BJ (cell line): ENCODE measurements around the gene FOXI1. TPM values are rescaled to one million over a fixed set of nuclear protein-coding genes. Genes with fewer than 3 reads are reported as not detected.
A peak's percentile ranks its signal among the peaks of the same experiment; 100 is the strongest.

Experiments used
- CTCF ChIA-PET: fragments of 350-600 bp; formaldehyde crosslinking; extraction: SDS; loops from one replicate; lab custom pipeline; 2021; ENCODE audit warnings: antibody characterized with exemption, inconsistent platforms; lab: Yijun Ruan, JAX
- POLR2A ChIA-PET: fragments of 300-600 bp; sonication (Branson Sonifier 250); formaldehyde crosslinking; extraction: SDS; loops from one replicate; lab custom pipeline; 2021; ENCODE audit warnings: antibody characterized with exemption; lab: Charles Lee
- DNase-seq: peaks from one replicate; pipeline ENCODE4 v3.0.0-alpha.2; 2011; ENCODE audit warnings: low read depth
- H3K27me3 ChIP-seq: 2 replicates; pipeline ENCODE4 v1.6.0; 2011; ENCODE audit warnings: low read length; ENCODE audit not compliant: control insufficient read depth, insufficient read depth
- H3K36me3 ChIP-seq: 2 replicates; pipeline ENCODE4 v1.5.1; 2011; ENCODE audit warnings: low read length; ENCODE audit not compliant: control insufficient read depth, insufficient read depth
- H3K4me3 ChIP-seq: 2 replicates; pipeline ENCODE4 v1.5.1; 2011; ENCODE audit warnings: low read depth, mild to moderate bottlenecking, control low read depth, low read length
- polyA plus RNA-seq: library from polyadenylated mRNA; depleted of rRNA; stranded (reverse); fragments of >200 nt; gene quantifications from 2 replicates; pipeline ENCODE4 v1.2.3, GENCODE V29; 2011
- TF ChIP-seq, protein P1 (sequence below): IDR thresholded peaks from 2 replicates; pipeline ENCODE4 v1.5.1; 2011; ENCODE audit warnings: low read depth, mild to moderate bottlenecking, control low read depth, inconsistent platforms, low read length, moderate library complexity; ENCODE audit not compliant: insufficient read depth

The FOXI1 gene
- polyA plus RNA-seq, 1 experiment = not detected

DNA sequence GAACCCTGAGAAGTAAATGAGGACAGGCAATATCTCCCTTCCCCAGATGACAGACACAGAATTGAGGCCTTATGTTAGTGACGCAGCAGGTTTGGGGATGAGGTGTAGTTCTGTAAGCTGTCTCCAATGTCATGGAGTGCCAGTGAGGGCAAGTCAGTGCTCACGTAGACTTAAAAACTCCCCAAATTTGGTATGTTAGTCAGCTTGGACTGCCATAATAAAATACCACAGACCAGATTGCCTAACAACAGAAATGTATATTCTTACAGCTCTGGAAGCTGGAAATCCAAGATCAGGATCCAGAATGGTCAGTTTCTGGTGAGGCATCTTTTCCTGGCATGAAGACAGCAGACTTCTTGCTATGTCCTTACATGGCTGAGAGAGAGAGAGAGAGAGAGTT lies 14.9 kb downstream of the FOXI1 start:
- Histone ChIP-seq H3K4me3 (no peak overlapping the region), H3K36me3 (no peaks in the 10 kb centered on the region), H3K27me3 (no peaks in the 10 kb centered on the region)
- CTCF ChIA-PET = interaction anchor here (1.1 to 1.7 kb wide), 2 partner anchors 22 to 64 kb away, joined by 3 to 5 read pairs; no protein-coding TSS in a partner anchor
- POLR2A ChIA-PET = no interaction called here
- TF ChIP-seq, protein P1, sequence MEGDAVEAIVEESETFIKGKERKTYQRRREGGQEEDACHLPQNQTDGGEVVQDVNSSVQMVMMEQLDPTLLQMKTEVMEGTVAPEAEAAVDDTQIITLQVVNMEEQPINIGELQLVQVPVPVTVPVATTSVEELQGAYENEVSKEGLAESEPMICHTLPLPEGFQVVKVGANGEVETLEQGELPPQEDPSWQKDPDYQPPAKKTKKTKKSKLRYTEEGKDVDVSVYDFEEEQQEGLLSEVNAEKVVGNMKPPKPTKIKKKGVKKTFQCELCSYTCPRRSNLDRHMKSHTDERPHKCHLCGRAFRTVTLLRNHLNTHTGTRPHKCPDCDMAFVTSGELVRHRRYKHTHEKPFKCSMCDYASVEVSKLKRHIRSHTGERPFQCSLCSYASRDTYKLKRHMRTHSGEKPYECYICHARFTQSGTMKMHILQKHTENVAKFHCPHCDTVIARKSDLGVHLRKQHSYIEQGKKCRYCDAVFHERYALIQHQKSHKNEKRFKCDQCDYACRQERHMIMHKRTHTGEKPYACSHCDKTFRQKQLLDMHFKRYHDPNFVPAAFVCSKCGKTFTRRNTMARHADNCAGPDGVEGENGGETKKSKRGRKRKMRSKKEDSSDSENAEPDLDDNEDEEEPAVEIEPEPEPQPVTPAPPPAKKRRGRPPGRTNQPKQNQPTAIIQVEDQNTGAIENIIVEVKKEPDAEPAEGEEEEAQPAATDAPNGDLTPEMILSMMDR = no peak
- peak; percentile 24 for DNase-seq

DNA sequence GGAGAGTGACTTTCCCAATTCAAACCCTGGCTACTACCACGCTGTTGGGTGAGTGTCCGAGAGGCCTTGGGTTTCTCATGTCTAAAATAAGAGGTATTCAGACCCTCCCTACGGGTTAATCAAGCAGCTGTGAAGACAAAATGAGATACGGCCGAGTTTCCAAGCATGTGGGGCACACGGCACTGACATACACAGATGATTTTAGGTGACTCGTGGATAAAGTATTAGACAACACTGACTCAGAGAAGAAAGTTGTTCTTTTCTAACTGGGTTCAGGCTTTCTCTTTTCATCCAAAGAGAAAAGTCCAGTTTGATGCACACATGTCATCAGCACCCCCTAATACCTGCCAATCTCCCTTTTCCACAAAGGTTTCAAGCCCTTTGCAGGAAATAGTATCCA lies 15.6 kb downstream of the FOXI1 start:
- H3K4me3 ChIP-seq = no peak overlapping the region
- DNase-seq = no peak
- ChIA-PET POLR2A (no interaction called here), CTCF (interaction anchor here (1.7 kb wide), 1 partner anchor 63 kb away, joined by 5 read pairs; no protein-coding TSS in a partner anchor)
- TF ChIP-seq, protein P1 = no peak
- no peaks in the 10 kb centered on the region for H3K36me3 ChIP-seq
- no peaks in the 10 kb centered on the region for H3K27me3 ChIP-seq

DNA sequence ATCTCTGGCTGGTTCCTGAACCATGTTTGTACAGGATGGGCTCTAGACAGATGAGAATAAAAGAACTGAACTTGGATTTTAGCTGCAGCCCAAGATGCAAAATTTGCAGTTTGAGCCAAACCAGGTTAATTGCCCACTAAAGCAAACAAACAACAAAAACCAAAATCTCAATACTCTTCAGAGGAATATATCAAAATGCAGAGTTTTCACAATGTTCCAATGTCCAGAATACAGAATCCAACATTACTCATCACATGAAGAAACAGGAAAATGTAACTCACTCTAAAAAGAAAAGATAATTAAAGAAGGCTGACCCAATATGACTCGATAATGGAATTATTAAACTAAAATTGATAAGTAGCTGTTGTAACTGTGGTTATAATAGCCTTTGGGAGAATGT lies 20.4 kb downstream of the FOXI1 start:
- POLR2A ChIA-PET = no interaction called here
- no peak for DNase-seq
- TF ChIP-seq, protein P1 = no peak
- Histone ChIP-seq H3K36me3 (no peaks in the 10 kb centered on the region), H3K4me3 (no peak overlapping the region), H3K27me3 (no peaks in the 10 kb centered on the region)
- CTCF ChIA-PET = no interaction called here

DNA sequence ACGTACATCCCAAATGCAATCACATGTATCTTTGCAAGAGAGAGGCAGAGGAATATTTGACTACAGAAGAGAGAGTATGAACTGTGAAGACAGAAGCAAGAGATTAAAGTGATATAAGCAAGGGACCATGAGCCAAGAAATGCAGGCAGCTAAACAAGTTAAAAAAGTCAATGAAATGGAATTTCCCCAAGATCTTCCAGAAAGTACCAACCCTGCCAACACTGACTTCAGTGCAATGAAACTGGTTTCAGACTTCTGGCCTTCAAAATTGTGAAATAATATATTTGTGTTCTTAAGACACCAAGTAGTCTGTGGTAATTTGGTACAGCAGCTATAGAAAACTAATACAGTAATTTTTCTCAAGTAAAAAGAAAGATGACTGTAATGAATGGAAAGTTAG lies 20.9 kb downstream of the FOXI1 start:
- TF ChIP-seq, protein P1 = no peak
- DNase-seq = no peak
- H3K36me3 ChIP-seq = no peaks in the 10 kb centered on the region
- ChIA-PET CTCF (no interaction called here), POLR2A (no interaction called here)
- no peaks in the 10 kb centered on the region for H3K27me3 ChIP-seq
- no peak overlapping the region for H3K4me3 ChIP-seq

DNA sequence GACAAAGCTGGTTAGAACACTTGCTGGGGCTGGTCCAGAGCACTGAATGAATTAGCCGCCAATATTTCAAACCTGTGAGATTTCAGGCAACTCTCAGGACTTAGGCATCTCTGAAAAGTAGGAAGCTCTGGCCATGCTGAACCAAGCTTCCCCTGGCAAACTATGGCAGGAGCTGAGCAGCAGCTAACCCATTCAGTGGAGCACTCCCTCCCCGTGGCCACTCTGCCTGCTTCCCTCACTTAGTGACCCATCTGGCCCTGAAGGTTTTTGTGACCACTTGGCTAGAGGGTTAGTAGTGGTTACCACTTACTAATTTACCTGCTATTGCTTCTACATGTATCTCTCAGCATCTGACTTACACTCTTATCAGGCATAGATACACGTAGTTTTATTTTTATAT lies 25.5 kb downstream of the FOXI1 start:
- CTCF ChIA-PET = no interaction called here
- TF ChIP-seq, protein P1 = no peak
- POLR2A ChIA-PET = no interaction called here
- DNase-seq = no peak
- no peaks in the 10 kb centered on the region for H3K36me3 ChIP-seq
- H3K4me3 ChIP-seq = no peak overlapping the region
- no peaks in the 10 kb centered on the region for H3K27me3 ChIP-seq
